ENCODE data around the gene HSP90AB1. TPM values are rescaled to one million over a fixed set of nuclear protein-coding genes. Genes with fewer than 3 reads are reported as not detected.
A peak's percentile ranks its signal among the peaks of the same experiment; 100 is the strongest.

Gene HSP90AB1
- total and polyA plus RNA-seq, 2 experiments from 2014 or later = 440 to 891 TPM

GRCh38 chr6:44250718-44251123, 3.8 kb downstream of the HSP90AB1 start:
- no peak overlapping the region for H3K4me3 ChIP-seq
- no peak for DNase-seq (ENCODE audit: low spot score)
- H3K4me1 ChIP-seq (ENCODE audit: insufficient read depth) = peaks cover 16% of the 10 kb centered on the region
- H3K9me2 ChIP-seq (replicated peaks; ENCODE audit: insufficient read depth) = no peaks in the 10 kb centered on the region
- no peak overlapping the region for H2AFZ ChIP-seq
- H4K20me1 ChIP-seq (ENCODE audit: insufficient read depth, poor library complexity, severe bottlenecking) = peaks cover 80% of the 10 kb centered on the region
- no peak overlapping the region for H3K4me2 ChIP-seq
- peaks cover 71% of the 10 kb centered on the region for H3K79me2 ChIP-seq
- no peak overlapping the region for H3K27ac ChIP-seq
- TF ChIP-seq CTCF (IDR thresholded peaks at IDR 0.05; ENCODE audit: poor library complexity) = no peak
- TF ChIP-seq EZH2phosphoT487 (IDR thresholded peaks at IDR 0.05; ENCODE audit: low read depth, severe bottlenecking, unreplicated experiment) = no peak
- TF ChIP-seq EZH2 (IDR thresholded peaks at IDR 0.05; ENCODE audit: borderline replicate concordance) = no peak
- no peaks in the 10 kb centered on the region for H3K27me3 ChIP-seq
- WGBS (ENCODE audit: low lambda C conversion rate, missing lambda C conversion rate) = 90% methylated on average over 3 of the region's 3 CpGs
- H3K36me3 ChIP-seq (replicated peaks; ENCODE audit: insufficient read depth, low read depth) = no peaks in the 10 kb centered on the region
- no peaks in the 10 kb centered on the region for H3K9me3 ChIP-seq (ENCODE audit: low read depth)

- no peak for TF ChIP-seq EZH2phosphoT487 (IDR thresholded peaks at IDR 0.05; ENCODE audit: low read depth, severe bottlenecking, unreplicated experiment)
- no peak for TF ChIP-seq CTCF (IDR thresholded peaks at IDR 0.05; ENCODE audit: poor library complexity)
- no peak for TF ChIP-seq EZH2 (IDR thresholded peaks at IDR 0.05; ENCODE audit: borderline replicate concordance)
- H3K9me3 ChIP-seq (ENCODE audit: low read depth) = no peaks in the 10 kb centered on the region
- no peaks in the 10 kb centered on the region for H3K9me2 ChIP-seq (replicated peaks; ENCODE audit: insufficient read depth)
- H4K20me1 ChIP-seq (ENCODE audit: insufficient read depth, poor library complexity, severe bottlenecking) = peaks cover 80% of the 10 kb centered on the region
- no peak overlapping the region for H3K4me2 ChIP-seq
- no peak overlapping the region for H3K27ac ChIP-seq
- H3K36me3 ChIP-seq (replicated peaks; ENCODE audit: insufficient read depth, low read depth) = no peaks in the 10 kb centered on the region
- 93% methylated on average over 14 of the region's 14 CpGs for WGBS (ENCODE audit: low lambda C conversion rate, missing lambda C conversion rate)
- no peak overlapping the region for H2AFZ ChIP-seq
- H3K4me3 ChIP-seq = no peak overlapping the region
- H3K79me2 ChIP-seq = peaks cover 81% of the 10 kb centered on the region
- H3K4me1 ChIP-seq (ENCODE audit: insufficient read depth) = peaks cover 21% of the 10 kb centered on the region
- H3K27me3 ChIP-seq = no peaks in the 10 kb centered on the region
- DNase-seq (ENCODE audit: low spot score) = no peak
These were observed 4.9 kb downstream of the HSP90AB1 start for GRCh38 chr6:44251576-44252524.

- no peak overlapping the region for H3K27ac ChIP-seq
- no peak overlapping the region for H3K4me2 ChIP-seq
- no peak overlapping the region for H2AFZ ChIP-seq
- peaks cover 19% of the 10 kb centered on the region for H3K4me1 ChIP-seq (ENCODE audit: insufficient read depth)
- peaks cover 64% of the 10 kb centered on the region for H4K20me1 ChIP-seq (ENCODE audit: insufficient read depth, poor library complexity, severe bottlenecking)
- 82% methylated on average over 10 of the region's 10 CpGs for WGBS (ENCODE audit: low lambda C conversion rate, missing lambda C conversion rate)
- H3K79me2 ChIP-seq = peaks cover 68% of the 10 kb centered on the region
- H3K9me2 ChIP-seq (replicated peaks; ENCODE audit: insufficient read depth) = no peaks in the 10 kb centered on the region
- H3K27me3 ChIP-seq = no peaks in the 10 kb centered on the region
- no peaks in the 10 kb centered on the region for H3K36me3 ChIP-seq (replicated peaks; ENCODE audit: insufficient read depth, low read depth)
- H3K9me3 ChIP-seq (ENCODE audit: low read depth) = no peaks in the 10 kb centered on the region
- H3K4me3 ChIP-seq = no peak overlapping the region
- TF ChIP-seq EZH2 (IDR thresholded peaks at IDR 0.05; ENCODE audit: borderline replicate concordance) = no peak
- peak; percentile 44 for TF ChIP-seq CTCF (IDR thresholded peaks at IDR 0.05; ENCODE audit: poor library complexity)
- DNase-seq (ENCODE audit: low spot score) = peak; percentile 65
These were observed 6.6 kb downstream of the HSP90AB1 start for GRCh38 chr6:44253307-44254101.

All from hepatocyte (in vitro differentiated cells).